AG09309 (cell line): ENCODE data around the gene UBE2H.
"Not testable (repeated sequence)": the region's sequence is repeated elsewhere in the genome, so short reads cannot be mapped to it uniquely, and the experiment has no call there.

ENCODE experiments used
- DNase-seq: peaks from one replicate; pipeline ENCODE4 v3.0.0-alpha.2; 2010; ENCODE audit warnings: low read depth
- H3K4me3 ChIP-seq: 2 replicates; pipeline ENCODE4 v1.5.1; 2011; ENCODE audit warnings: mild to moderate bottlenecking, low read depth, low read length, moderate library complexity; ENCODE audit not compliant: control insufficient read depth
- CTCF ChIP-seq: IDR thresholded peaks from 2 replicates; pipeline ENCODE4 v1.5.1; 2011; ENCODE audit warnings: mild to moderate bottlenecking, low read depth, low read length, inconsistent platforms; ENCODE audit not compliant: insufficient read depth, control insufficient read depth; ENCODE audit errors: missing control alignments

The UBE2H gene

GRCh38 chr7:129898502-129899160, 54.1 kb downstream of the UBE2H start:
- no peak for DNase-seq
- no peak overlapping the region for H3K4me3 ChIP-seq
- no peak for TF ChIP-seq CTCF

GRCh38 chr7:129898007-129898406, 54.8 kb downstream of the UBE2H start:
- no peak for TF ChIP-seq CTCF
- DNase-seq, result no peak
- no peak overlapping the region for H3K4me3 ChIP-seq

GRCh38 chr7:129896568-129897382, 56.0 kb downstream of the UBE2H start:
- H3K4me3 ChIP-seq, result no peak overlapping the region
- no peak for TF ChIP-seq CTCF
- no peak for DNase-seq

- not testable (repeated sequence) for DNase-seq, H3K4me3 ChIP-seq
These were observed 58.6 kb downstream of the UBE2H start for GRCh38 chr7:129894184-129894583.

GRCh38 chr7:129890090-129890489, 62.7 kb downstream of the UBE2H start:
- DNase-seq, result no peak
- no peak for TF ChIP-seq CTCF
- no peak overlapping the region for H3K4me3 ChIP-seq

GRCh38 chr7:129889133-129889844, 63.5 kb downstream of the UBE2H start:
- no peak for TF ChIP-seq CTCF
- H3K4me3 ChIP-seq, result no peak overlapping the region
- DNase-seq, result no peak

GRCh38 chr7:129887865-129888264, 64.9 kb downstream of the UBE2H start:
- no peak overlapping the region for H3K4me3 ChIP-seq
- DNase-seq, result no peak
- TF ChIP-seq CTCF, result no peak
